HCT116 (cell line): ENCODE results near the gene PDE2A. TPM values are rescaled to one million over a fixed set of nuclear protein-coding genes. Genes with fewer than 3 reads are reported as not detected.

Source experiments
- ATAC-seq: fragments of 200-7000 bp; cut with Tn5 transposase; 2 replicates; pipeline ENCODE4 v1.9.1; 2020; ENCODE audit warnings: mild to moderate bottlenecking, moderate library complexity
- BruUV-seq: library from RNA; stranded (reverse); fragments of 400-500 nt; replicated peaks from 2 replicates; lab custom pipeline; 2021; lab: Mats Ljungman, UMichigan
- CTCF ChIA-PET: fragments of 300-600 bp; sonication (Branson Sonifier 250); formaldehyde crosslinking; loops from one replicate; lab custom pipeline; 2021; ENCODE audit warnings: antibody characterized with exemption; lab: Charles Lee
- POLR2A ChIA-PET: fragments of 300-600, 350-600 bp; sonication (Branson Sonifier 250); formaldehyde crosslinking; loops from one replicate; lab custom pipeline; 2021; ENCODE audit warnings: antibody characterized with exemption; lab: Charles Lee
- RAD21 ChIA-PET, 2 experiments: fragments of 300-600 bp; sonication (Branson Sonifier 250); formaldehyde crosslinking; loops; one replicate each; lab custom pipeline; 2023; ENCODE audit warnings: low total read pairs in 2 of 2; ENCODE audit not compliant: uncharacterized antibody in 2 of 2, unreplicated experiment in 2 of 2, low non-redundant PET in 1 of 2; lab: Charles Lee
- DNase-seq: peaks from one replicate; pipeline ENCODE4 v3.0.0-alpha.2; 2010; ENCODE audit warnings: low read depth, low spot score
- H2AFZ ChIP-seq: fragments of 200-600 bp; shearing (Covaris generic), sonication (generic); 2 replicates; pipeline ENCODE4 v1.6.1; 2017; ENCODE audit warnings: low read depth, mixed run types, mixed read lengths, antibody characterized with exemption, low read length; ENCODE audit not compliant: poor library complexity, severe bottlenecking
- H3K27ac ChIP-seq: 2 replicates; pipeline ENCODE4 v1.5.1; 2012; ENCODE audit warnings: low read depth, low read length
- H3K27me3 ChIP-seq: fragments of 200-600 bp; sonication (generic); 2 replicates; pipeline ENCODE4 v1.6.1; 2016; ENCODE audit warnings: mixed run types, low read length, mixed read lengths; ENCODE audit not compliant: insufficient read depth
- H3K36me3 ChIP-seq, 2 experiments: fragments of 200-500 bp in 1 of 2; fragments of 200-600 bp in 1 of 2; sonication (Bioruptor generic) in 1 of 2; sonication (generic) in 1 of 2; 2 replicates each; pipeline versions ENCODE4 v1.5.1 to v1.6.1; 2014 to 2016; ENCODE audit warnings: low read length in 2 of 2, inconsistent platforms in 1 of 2, mixed read lengths in 1 of 2, mixed run types in 1 of 2; ENCODE audit not compliant: insufficient read depth in 2 of 2, control insufficient read depth in 1 of 2
- H3K4me1 ChIP-seq, 2 experiments: fragments of 200-600 bp in 1 of 2; sonication (generic) in 1 of 2; 2 replicates each; pipeline versions ENCODE4 v1.5.1 to v1.6.1; 2012 to 2017; ENCODE audit warnings: low read length in 2 of 2, inconsistent platforms in 1 of 2, mild to moderate bottlenecking in 1 of 2, mixed read lengths in 1 of 2, mixed run types in 1 of 2, moderate library complexity in 1 of 2; ENCODE audit not compliant: insufficient read depth in 2 of 2, control insufficient read depth in 1 of 2
- H3K4me2 ChIP-seq: fragments of 200-600 bp; sonication (generic); 2 replicates; pipeline ENCODE4 v1.6.1; 2017; ENCODE audit warnings: mixed run types, low read length, mixed read lengths
- H3K4me3 ChIP-seq, 2 experiments: fragments of 200-600 bp in 1 of 2; sonication (generic) in 1 of 2; replicated peaks in 1 of 2; 2 replicates each; pipeline ENCODE4 v1.5.1; 2011 to 2016; ENCODE audit warnings: low read length in 2 of 2, control low read depth in 1 of 2, low read depth in 1 of 2, mild to moderate bottlenecking in 1 of 2, mixed read lengths in 1 of 2, mixed run types in 1 of 2
- H3K79me2 ChIP-seq: fragments of 200-600 bp; sonication (generic); 2 replicates; pipeline ENCODE4 v1.6.1; 2017; ENCODE audit warnings: mild to moderate bottlenecking, mixed run types, low read length, moderate library complexity, mixed read lengths; ENCODE audit not compliant: insufficient read depth
- H3K9ac ChIP-seq: fragments of 200-600 bp; sonication (generic); 2 replicates; pipeline ENCODE4 v1.6.1; 2016; ENCODE audit warnings: low read length, mixed read lengths
- H3K9me2 ChIP-seq: fragments of 200-600 bp; sonication (generic), shearing (Covaris generic); 2 replicates; pipeline ENCODE4 v1.6.1; 2017; ENCODE audit warnings: mixed run types, mild to moderate bottlenecking, moderate library complexity; ENCODE audit not compliant: insufficient read depth
- H3K9me3 ChIP-seq, 2 experiments: fragments of 200-500 bp in 1 of 2; fragments of 200-600 bp in 1 of 2; sonication (Bioruptor generic) in 1 of 2; sonication (generic) in 1 of 2; 2 replicates each; pipeline ENCODE4 v1.6.1; 2014 to 2017; ENCODE audit warnings: low read length in 2 of 2, mixed read lengths in 2 of 2, inconsistent platforms in 1 of 2, low read depth in 1 of 2, mild to moderate bottlenecking in 1 of 2, mixed run types in 1 of 2, moderate library complexity in 1 of 2; ENCODE audit not compliant: control insufficient read depth in 1 of 2, insufficient read depth in 1 of 2
- H4K20me1 ChIP-seq: fragments of 200-600 bp; sonication (generic), shearing (Covaris generic); 2 replicates; pipeline ENCODE4 v1.6.1; 2017; ENCODE audit warnings: mixed run types, mild to moderate bottlenecking, moderate library complexity; ENCODE audit not compliant: insufficient read depth
- ATF3 ChIP-seq: IDR thresholded peaks from 2 replicates; pipeline ENCODE4 v1.6.1; 2012
- CBX3 ChIP-seq: IDR thresholded peaks from 2 replicates; pipeline ENCODE4 v1.6.1; 2012; ENCODE audit warnings: low read depth
- EZH2 ChIP-seq: fragments of 200-600 bp; sonication (generic); IDR thresholded peaks from 2 replicates; pipeline ENCODE4 v1.6.1; 2017; ENCODE audit warnings: antibody characterized with exemption, mixed run types
- EZH2phosphoT487 ChIP-seq: fragments of 200-600 bp; IDR thresholded peaks from 2 replicates; pipeline ENCODE4 v1.6.1; 2018; ENCODE audit warnings: antibody characterized with exemption, borderline replicate concordance
- MAX ChIP-seq: IDR thresholded peaks from 2 replicates; pipeline ENCODE4 v1.6.1; 2012
- POLR2A ChIP-seq: IDR thresholded peaks from 2 replicates; pipeline ENCODE4 v1.7.0; 2011; ENCODE audit warnings: borderline replicate concordance; ENCODE audit not compliant: insufficient read depth, insufficient read length; ENCODE audit errors: extremely low read depth
- POLR2AphosphoS5 ChIP-seq: IDR thresholded peaks from 2 replicates; pipeline ENCODE4 v1.6.1; 2011; ENCODE audit warnings: mild to moderate bottlenecking, low read depth, low read length, moderate library complexity
- RAD21 ChIP-seq: IDR thresholded peaks from 2 replicates; pipeline ENCODE4 v1.6.1; 2012; ENCODE audit warnings: low read depth, mild to moderate bottlenecking
- SIN3A ChIP-seq: IDR thresholded peaks from 2 replicates; pipeline ENCODE4 v1.6.1; 2012; ENCODE audit warnings: low read depth
- SP1 ChIP-seq: IDR thresholded peaks from 2 replicates; pipeline ENCODE4 v1.6.1; 2012; ENCODE audit warnings: low read depth
- SRF ChIP-seq: IDR thresholded peaks from 2 replicates; pipeline ENCODE4 v1.6.1; 2012; ENCODE audit warnings: low read depth
- TCF7L2 ChIP-seq: IDR thresholded peaks from 2 replicates; pipeline ENCODE4 v1.7.0; 2011; ENCODE audit warnings: borderline replicate concordance, inconsistent platforms; ENCODE audit not compliant: insufficient read depth, insufficient read length; ENCODE audit errors: extremely low read depth
- ZBTB33 ChIP-seq: IDR thresholded peaks from 2 replicates; pipeline ENCODE4 v1.6.1; 2011; ENCODE audit warnings: mild to moderate bottlenecking, low read length, moderate library complexity; ENCODE audit not compliant: insufficient replicate concordance; ENCODE audit errors: extremely low read depth
- ZNF274 ChIP-seq: fragments of 200-500 bp; sonication (Bioruptor generic); IDR thresholded peaks from 2 replicates; pipeline ENCODE4 v1.6.1; 2014; ENCODE audit warnings: mild to moderate bottlenecking, low read depth, low read length, inconsistent platforms
- intact Hi-C: fragments of 100-400 bp; cut with micrococcal nuclease; formaldehyde crosslinking; loops from 2 replicates; pipeline ENCODE4 v1.10.0; 2022
- total RNA-seq: library from RNA; stranded (reverse); gene quantifications from one replicate; pipeline ENCODE4 v1.2.1, GENCODE V29; 2021; ENCODE audit not compliant: unreplicated experiment

The PDE2A gene
- total RNA-seq, 1 experiment from 2014 or later, result 7.6 TPM

DNA sequence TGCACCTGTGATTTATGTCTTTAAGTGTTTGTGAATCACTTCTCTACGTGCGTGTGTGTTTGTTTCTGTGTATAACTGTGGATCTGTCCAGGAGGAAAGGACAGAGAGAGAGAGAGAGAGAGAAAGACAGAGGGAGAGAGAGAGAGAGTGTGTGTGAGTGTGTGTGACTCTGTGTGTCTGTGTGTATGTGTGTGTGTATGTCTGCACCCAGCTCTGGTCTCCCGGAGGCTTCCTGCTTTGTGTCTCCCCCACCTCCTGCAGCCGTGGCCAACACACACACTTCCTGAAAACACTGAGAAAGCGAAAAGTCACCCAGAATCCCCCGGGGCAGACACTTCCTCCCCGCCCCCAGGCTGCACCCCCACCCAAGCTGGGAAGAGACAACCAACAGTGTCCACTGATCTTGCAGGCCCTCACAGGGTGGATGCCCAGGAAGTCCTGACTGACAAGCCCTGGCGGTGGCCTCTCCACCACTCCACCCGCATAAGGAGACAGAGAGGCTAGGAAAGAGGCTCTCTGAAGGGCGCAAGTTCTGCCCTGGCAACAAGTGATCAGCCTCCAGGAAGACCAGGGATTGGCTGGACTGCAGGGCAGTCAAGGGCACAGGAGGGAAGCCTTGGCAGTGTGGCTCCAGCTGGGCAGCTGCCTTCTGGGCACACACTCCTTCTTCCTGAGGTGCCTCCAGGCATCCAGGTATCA, 48.0 kb upstream of the PDE2A start:
- Histone ChIP-seq H4K20me1 (no peaks in the 10 kb centered on the region), H3K4me3 (peak overlapping the region; percentile 57 to 64), H3K27ac (peak overlapping the region; percentile 71), H2AFZ (peak overlapping the region; percentile 49), H3K9me3 (no peaks in the 10 kb centered on the region), H3K9ac (peak overlapping the region; percentile 69), H3K9me2 (no peaks in the 10 kb centered on the region), H3K36me3 (no peaks in the 10 kb centered on the region), H3K27me3 (no peaks in the 10 kb centered on the region), H3K79me2 (peaks cover 25% of the 10 kb centered on the region), H3K4me1 (peaks cover 8 to 21% of the 10 kb centered on the region in 2 experiments), H3K4me2 (peak overlapping the region; percentile 94)
- RAD21 ChIA-PET, result interaction anchor here in 1 of 2 experiments (1.4 kb wide), 1 partner anchor 455 kb away, joined by 3 read pairs; no protein-coding TSS in a partner anchor
- no TSS peak for BruUV-seq
- CTCF ChIA-PET, result interaction anchor here (0.7 to 3.7 kb wide), 6 partner anchors 38 to 455 kb away, joined by 3 to 27 read pairs (median 3); partner anchors contain the start of genes ATG16L2 and STARD10
- POLR2A ChIA-PET, result interaction anchor here (1.7 kb wide), 1 partner anchor 28 kb away, joined by 3 read pairs; no protein-coding TSS in a partner anchor
- intact Hi-C loops, result no loop called here
- DNase-seq, result peak; percentile 81
- ATAC-seq, result peak; percentile 99
- TF ChIP-seq SP1, result peak; percentile 76
- peak; percentile 25 for TF ChIP-seq POLR2A
- no peak for TF ChIP-seq CBX3
- TF ChIP-seq POLR2AphosphoS5, result peak; percentile 72

- Histone ChIP-seq H3K9me3 (no peaks in the 10 kb centered on the region), H3K4me3 (peak overlapping the region; percentile 57 to 64), H3K36me3 (no peaks in the 10 kb centered on the region; a peak in 1 of 4 replicates), H4K20me1 (no peaks in the 10 kb centered on the region), H3K79me2 (peaks cover 25% of the 10 kb centered on the region), H3K9me2 (no peaks in the 10 kb centered on the region), H3K27ac (peak overlapping the region; percentile 71), H3K4me2 (peak overlapping the region; percentile 94), H3K4me1 (peaks cover 8 to 21% of the 10 kb centered on the region in 2 experiments), H3K9ac (peak overlapping the region; percentile 69), H3K27me3 (no peaks in the 10 kb centered on the region), H2AFZ (no peak overlapping the region)
- DNase-seq, result no peak
- no peak for ATAC-seq
- CTCF ChIA-PET, result no interaction called here
- TSS peak; percentile 70 for BruUV-seq
- RAD21 ChIA-PET, result no interaction called here
- POLR2A ChIA-PET, result interaction anchor here (1.7 kb wide), 1 partner anchor 29 kb away, joined by 3 read pairs; no protein-coding TSS in a partner anchor
- intact Hi-C loops, result no loop called here
- no peak for TF ChIP-seq ZBTB33
- no peak for TF ChIP-seq RAD21
- TF ChIP-seq ATF3, result no peak
- TF ChIP-seq EZH2phosphoT487, result no peak
- no peak for TF ChIP-seq MAX
- TF ChIP-seq SRF, result no peak
- no peak for TF ChIP-seq TCF7L2
- no peak for TF ChIP-seq SIN3A
- TF ChIP-seq ZNF274, result no peak
- TF ChIP-seq EZH2, result no peak
These were observed 47.4 kb upstream of the PDE2A start for GRCh38 chr11:72721689-72722049.
